HepG2 (cell line): ENCODE data around the gene NFKBIL1. TPM values are rescaled to one million over a fixed set of nuclear protein-coding genes. Genes with fewer than 3 reads are reported as not detected.

Source experiments
- polyA plus RNA-seq, 8 experiments: library from polyadenylated mRNA; depleted of rRNA in 3 of 8; stranded (reverse) in 7 of 8; unstranded in 1 of 8; fragments of >200 nt; fragmentation: Illumina TruSeq in 4 of 8; extraction: Trizol in 4 of 8; gene quantifications; 2 replicates each; pipeline versions ENCODE4 v1.2.1 to v1.2.3, GENCODE V29; 2011 to 2016; ENCODE audit warnings: low read depth in 4 of 8, missing spikeins in 1 of 8, mixed read lengths in 1 of 8; ENCODE audit not compliant: insufficient read depth in 1 of 8
- small RNA-seq, 3 experiments: library from RNA; depleted of rRNA; stranded (forward); fragments of <200 nt; gene quantifications; one replicate each; pipeline ENCODE3, GENCODE V24; 2012; ENCODE audit warnings: low read depth in 2 of 3, low replicate concordance in 1 of 3; ENCODE audit not compliant: insufficient read length in 3 of 3, insufficient read depth in 2 of 3
- total RNA-seq, 5 experiments: library from RNA; depleted of rRNA; stranded (reverse); fragments of >200 nt; fragmentation: Illumina TruSeq; extraction: Trizol; gene quantifications; 2 replicates each; pipeline ENCODE4 v1.2.3, GENCODE V29; 2016; ENCODE audit warnings: low read depth in 1 of 5

NFKBIL1 gene
- total and polyA plus RNA-seq, 2 of the 13 experiments (the other 11 are each of a cell fraction or from before 2014, with no cell fraction given) = 9.7 to 19.5 TPM

Small RNA genes lying within 50 kb of the gene (small RNA-seq; reads per million reads assigned to genes)
- gene AL663061.1 (0 reads per million in 3 experiments), gene SNORD117 (843 to 5,739 (median 4,532) reads per million in 3 experiments), gene SNORD84 (0 reads per million in 3 experiments)

Other genes starting within 250 kb of the NFKBIL1 start
Only the 30 nearest of the 31 such genes appear.
- 15.5 and 35.3 TPM in 2 replicates for gene HLA-B, start 190.4 kb upstream of the NFKBIL1 start, total RNA-seq (2016; rRNA removed; fragmentation: Illumina TruSeq; extraction: Trizol)
- gene HLA-B, start 190.4 kb upstream of the NFKBIL1 start, polyA plus RNA-seq (2011; rRNA removed) = 88.9 and 228 TPM in 2 replicates
- 20.5 and 38.1 TPM in 2 replicates for gene MICA, start 144.0 kb upstream of the NFKBIL1 start, total RNA-seq (2016; rRNA removed; fragmentation: Illumina TruSeq; extraction: Trizol)
- gene MICA, start 144.0 kb upstream of the NFKBIL1 start, polyA plus RNA-seq (2011; rRNA removed) = 21.6 and 29.3 TPM in 2 replicates
- gene MICB, start 49.5 kb upstream of the NFKBIL1 start, total RNA-seq (2016; rRNA removed; fragmentation: Illumina TruSeq; extraction: Trizol) = 9.0 and 12.5 TPM in 2 replicates
- gene MICB, start 49.5 kb upstream of the NFKBIL1 start, polyA plus RNA-seq (2011; rRNA removed) = 12.8 and 15.4 TPM in 2 replicates
- 0.15 and 0.36 TPM in 2 replicates for gene MCCD1, start 18.6 kb upstream of the NFKBIL1 start, total RNA-seq (2016; rRNA removed; fragmentation: Illumina TruSeq; extraction: Trizol)
- 0.09 TPM in 1 of 2 replicates, not detected in the other for gene MCCD1, start 18.6 kb upstream of the NFKBIL1 start, polyA plus RNA-seq (2011; rRNA removed)
- gene DDX39B, start 5.6 kb upstream of the NFKBIL1 start, total RNA-seq (2016; rRNA removed; fragmentation: Illumina TruSeq; extraction: Trizol) = 570 and 737 TPM in 2 replicates
- gene DDX39B, start 5.6 kb upstream of the NFKBIL1 start, polyA plus RNA-seq (2011; rRNA removed) = 650 and 678 TPM in 2 replicates
- gene ATP6V1G2, start 1.0 kb upstream of the NFKBIL1 start, total RNA-seq (2016; rRNA removed; fragmentation: Illumina TruSeq; extraction: Trizol) = 0.27 TPM in 1 of 2 replicates, not detected in the other
- 0.83 and 1.2 TPM in 2 replicates for gene ATP6V1G2, start 1.0 kb upstream of the NFKBIL1 start, polyA plus RNA-seq (2011; rRNA removed)
- not detected in 2 replicates for gene LTA, start 24.7 kb downstream of the NFKBIL1 start, total RNA-seq (2016; rRNA removed; fragmentation: Illumina TruSeq; extraction: Trizol)
- 0.09 TPM in 1 of 2 replicates, not detected in the other for gene LTA, start 24.7 kb downstream of the NFKBIL1 start, polyA plus RNA-seq (2011; rRNA removed)
- not detected in 2 replicates for gene TNF, start 28.0 kb downstream of the NFKBIL1 start, total RNA-seq (2016; rRNA removed; fragmentation: Illumina TruSeq; extraction: Trizol)
- gene TNF, start 28.0 kb downstream of the NFKBIL1 start, polyA plus RNA-seq (2011; rRNA removed) = not detected in 2 replicates
- 0.22 TPM in 1 of 2 replicates, not detected in the other for gene LTB, start 34.8 kb downstream of the NFKBIL1 start, total RNA-seq (2016; rRNA removed; fragmentation: Illumina TruSeq; extraction: Trizol)
- gene LTB, start 34.8 kb downstream of the NFKBIL1 start, polyA plus RNA-seq (2011; rRNA removed) = 0.09 and 0.30 TPM in 2 replicates
- gene LST1, start 38.7 kb downstream of the NFKBIL1 start, total RNA-seq (2016; rRNA removed; fragmentation: Illumina TruSeq; extraction: Trizol) = not detected in 2 replicates
- not detected in 2 replicates for gene LST1, start 38.7 kb downstream of the NFKBIL1 start, polyA plus RNA-seq (2011; rRNA removed)
- not detected in 2 replicates for gene NCR3, start 45.4 kb downstream of the NFKBIL1 start, total RNA-seq (2016; rRNA removed; fragmentation: Illumina TruSeq; extraction: Trizol)
- not detected in 2 replicates for gene NCR3, start 45.4 kb downstream of the NFKBIL1 start, polyA plus RNA-seq (2011; rRNA removed)
- not detected in 2 replicates for gene AIF1, start 67.6 kb downstream of the NFKBIL1 start, total RNA-seq (2016; rRNA removed; fragmentation: Illumina TruSeq; extraction: Trizol)
- gene AIF1, start 67.6 kb downstream of the NFKBIL1 start, polyA plus RNA-seq (2011; rRNA removed) = 1.4 and 1.5 TPM in 2 replicates
- gene PRRC2A, start 73.1 kb downstream of the NFKBIL1 start, total RNA-seq (2016; rRNA removed; fragmentation: Illumina TruSeq; extraction: Trizol) = 37.2 and 38.9 TPM in 2 replicates
- 47.4 and 60.5 TPM in 2 replicates for gene PRRC2A, start 73.1 kb downstream of the NFKBIL1 start, polyA plus RNA-seq (2011; rRNA removed)
- 169 and 190 TPM in 2 replicates for gene BAG6, start 105.1 kb downstream of the NFKBIL1 start, total RNA-seq (2016; rRNA removed; fragmentation: Illumina TruSeq; extraction: Trizol)
- gene BAG6, start 105.1 kb downstream of the NFKBIL1 start, polyA plus RNA-seq (2011; rRNA removed) = 157 and 184 TPM in 2 replicates
- 52.9 and 98.2 TPM in 2 replicates for gene APOM, start 108.3 kb downstream of the NFKBIL1 start, total RNA-seq (2016; rRNA removed; fragmentation: Illumina TruSeq; extraction: Trizol)
- 1,140 and 1,216 TPM in 2 replicates for gene APOM, start 108.3 kb downstream of the NFKBIL1 start, polyA plus RNA-seq (2011; rRNA removed)
- 15.5 and 18.1 TPM in 2 replicates for gene C6orf47, start 113.2 kb downstream of the NFKBIL1 start, total RNA-seq (2016; rRNA removed; fragmentation: Illumina TruSeq; extraction: Trizol)
- 1.7 and 2.1 TPM in 2 replicates for gene C6orf47, start 113.2 kb downstream of the NFKBIL1 start, polyA plus RNA-seq (2011; rRNA removed)
- gene GPANK1, start 117.4 kb downstream of the NFKBIL1 start, total RNA-seq (2016; rRNA removed; fragmentation: Illumina TruSeq; extraction: Trizol) = 22.8 and 25.3 TPM in 2 replicates
- 14.8 and 15.4 TPM in 2 replicates for gene GPANK1, start 117.4 kb downstream of the NFKBIL1 start, polyA plus RNA-seq (2011; rRNA removed)
- gene CSNK2B, start 118.5 kb downstream of the NFKBIL1 start, total RNA-seq (2016; rRNA removed; fragmentation: Illumina TruSeq; extraction: Trizol) = 296 and 316 TPM in 2 replicates
- gene CSNK2B, start 118.5 kb downstream of the NFKBIL1 start, polyA plus RNA-seq (2011; rRNA removed) = 111 and 116 TPM in 2 replicates
- 0.73 and 7.8 TPM in 2 replicates for gene LY6G5B, start 122.4 kb downstream of the NFKBIL1 start, total RNA-seq (2016; rRNA removed; fragmentation: Illumina TruSeq; extraction: Trizol)
- 14.7 and 15.7 TPM in 2 replicates for gene LY6G5B, start 122.4 kb downstream of the NFKBIL1 start, polyA plus RNA-seq (2011; rRNA removed)
- gene LY6G5C, start 133.5 kb downstream of the NFKBIL1 start, total RNA-seq (2016; rRNA removed; fragmentation: Illumina TruSeq; extraction: Trizol) = 0.33 TPM in 1 of 2 replicates, not detected in the other
- 0.50 and 0.55 TPM in 2 replicates for gene LY6G5C, start 133.5 kb downstream of the NFKBIL1 start, polyA plus RNA-seq (2011; rRNA removed)
- gene ABHD16A, start 155.7 kb downstream of the NFKBIL1 start, total RNA-seq (2016; rRNA removed; fragmentation: Illumina TruSeq; extraction: Trizol) = 16.2 and 43.5 TPM in 2 replicates
- gene ABHD16A, start 155.7 kb downstream of the NFKBIL1 start, polyA plus RNA-seq (2011; rRNA removed) = 45.4 and 49.0 TPM in 2 replicates
- not detected in 2 replicates for gene LY6G6F, start 159.3 kb downstream of the NFKBIL1 start, total RNA-seq (2016; rRNA removed; fragmentation: Illumina TruSeq; extraction: Trizol)
- gene LY6G6F, start 159.3 kb downstream of the NFKBIL1 start, polyA plus RNA-seq (2011; rRNA removed) = not detected in 2 replicates
- gene LY6G6D, start 167.7 kb downstream of the NFKBIL1 start, total RNA-seq (2016; rRNA removed; fragmentation: Illumina TruSeq; extraction: Trizol) = not detected in 2 replicates
- gene LY6G6D, start 167.7 kb downstream of the NFKBIL1 start, polyA plus RNA-seq (2011; rRNA removed) = not detected in 2 replicates
- not detected in 2 replicates for gene LY6G6C, start 174.1 kb downstream of the NFKBIL1 start, total RNA-seq (2016; rRNA removed; fragmentation: Illumina TruSeq; extraction: Trizol)
- gene LY6G6C, start 174.1 kb downstream of the NFKBIL1 start, polyA plus RNA-seq (2011; rRNA removed) = 0.15 and 0.21 TPM in 2 replicates
- not detected in 2 replicates for gene MPIG6B, start 175.8 kb downstream of the NFKBIL1 start, total RNA-seq (2016; rRNA removed; fragmentation: Illumina TruSeq; extraction: Trizol)
- gene MPIG6B, start 175.8 kb downstream of the NFKBIL1 start, polyA plus RNA-seq (2011; rRNA removed) = not detected in 2 replicates
- 14.4 and 16.4 TPM in 2 replicates for gene DDAH2, start 181.7 kb downstream of the NFKBIL1 start, total RNA-seq (2016; rRNA removed; fragmentation: Illumina TruSeq; extraction: Trizol)
- gene DDAH2, start 181.7 kb downstream of the NFKBIL1 start, polyA plus RNA-seq (2011; rRNA removed) = 21.1 and 21.9 TPM in 2 replicates
- 445 and 602 TPM in 2 replicates for gene CLIC1, start 188.9 kb downstream of the NFKBIL1 start, total RNA-seq (2016; rRNA removed; fragmentation: Illumina TruSeq; extraction: Trizol)
- gene CLIC1, start 188.9 kb downstream of the NFKBIL1 start, polyA plus RNA-seq (2011; rRNA removed) = 891 and 997 TPM in 2 replicates
- gene MSH5, start 192.4 kb downstream of the NFKBIL1 start, total RNA-seq (2016; rRNA removed; fragmentation: Illumina TruSeq; extraction: Trizol) = 2.5 and 10.2 TPM in 2 replicates
- 28.3 and 38.7 TPM in 2 replicates for gene MSH5, start 192.4 kb downstream of the NFKBIL1 start, polyA plus RNA-seq (2011; rRNA removed)
- gene SAPCD1, start 215.0 kb downstream of the NFKBIL1 start, total RNA-seq (2016; rRNA removed; fragmentation: Illumina TruSeq; extraction: Trizol) = 0.56 and 2.5 TPM in 2 replicates
- gene SAPCD1, start 215.0 kb downstream of the NFKBIL1 start, polyA plus RNA-seq (2011; rRNA removed) = 3.9 and 5.3 TPM in 2 replicates
- gene VWA7, start 229.7 kb downstream of the NFKBIL1 start, total RNA-seq (2016; rRNA removed; fragmentation: Illumina TruSeq; extraction: Trizol) = 0.79 and 0.86 TPM in 2 replicates
- gene VWA7, start 229.7 kb downstream of the NFKBIL1 start, polyA plus RNA-seq (2011; rRNA removed) = 3.3 and 4.4 TPM in 2 replicates